K562 (cell line): ENCODE measurements around the gene AIG1.

Experiments used
- CTCF ChIP-seq, 3 experiments: IDR thresholded peaks in 2 of 3; conservative IDR thresholded peaks in 1 of 3; 2 replicates each; pipeline ENCODE4 v1.5.1; 2011 to 2012; ENCODE audit warnings: low read length in 3 of 3, mild to moderate bottlenecking in 3 of 3, control low read depth in 2 of 3, improper control_type of control experiment in 1 of 3, inconsistent platforms in 1 of 3, low read depth in 1 of 3, mixed read lengths in 1 of 3, moderate library complexity in 1 of 3; ENCODE audit not compliant: insufficient read depth in 2 of 3
- HOXB6 ChIP-seq: fragments of 250-450 bp; sonication (Bioruptor Pico); IDR thresholded peaks from 2 replicates; pipeline ENCODE4 v1.5.1; 2022; ENCODE audit warnings: mild to moderate bottlenecking, borderline replicate concordance
- RAD51 ChIP-seq: fragments of 450-650 bp; IDR thresholded peaks from 2 replicates; pipeline ENCODE4 v1.7.1; 2016; ENCODE audit warnings: low read depth, mild to moderate bottlenecking, borderline replicate concordance
- SP1 ChIP-seq: sonication (generic); formaldehyde crosslinking; IDR thresholded peaks from 2 replicates; pipeline ENCODE4 v1.8.1; 2022; ENCODE audit warnings: mild to moderate bottlenecking, missing genetic modification reagents
- TEAD1 ChIP-seq, 2 experiments: fragments of 450-650 bp in 1 of 2; sonication (generic) in 1 of 2; formaldehyde crosslinking; IDR thresholded peaks; 2 replicates each; pipeline versions ENCODE4 v1.4.0 to v1.8.0; 2020 to 2022; ENCODE audit warnings: mild to moderate bottlenecking in 2 of 2, missing genetic modification reagents in 1 of 2
- ZNF143 ChIP-seq: sonication (generic); formaldehyde crosslinking; IDR thresholded peaks from 2 replicates; pipeline ENCODE4 v1.9.0; 2022; ENCODE audit warnings: mild to moderate bottlenecking, missing genetic modification reagents

- TF ChIP-seq TEAD1 (CRISPR knock-in tag; IDR thresholded peaks at IDR 0.05) = no peak
- TF ChIP-seq ZNF143 (CRISPR knock-in tag) = no peak
- TF ChIP-seq SP1 = no peak
- TF ChIP-seq RAD51 = no peak
- TF ChIP-seq CTCF (IDR thresholded peaks at IDR 0.05 in 2 of 3, conservative IDR thresholded peaks at IDR 0.05 in 1 of 3; ENCODE audit: insufficient read depth in 2 of 3, low read depth in 1 of 3, low read length in 3 of 3) = no peak
- TF ChIP-seq HOXB6 (CRISPR knock-in tag) = no peak
Observed at GRCh38 chr6:143227675-143228074, 167.0 kb downstream of the AIG1 start.
